HG02970 (cell line): ENCODE data around the gene SELENOI.
"Not testable (repeated sequence)": the region's sequence is repeated elsewhere in the genome, so short reads cannot be mapped to it uniquely, and the experiment has no call there.

Source experiments
- ATAC-seq: cut with Tn5 transposase; IDR thresholded peaks from one replicate; pipeline ENCODE4 v1.9.1; 2021; ENCODE audit warnings: mild to moderate bottlenecking, moderate library complexity, moderate number of reproducible peaks; ENCODE audit not compliant: unreplicated experiment, low FRiP score

The SELENOI gene

GRCh38 chr2:26325851-26326250, 20.1 kb upstream of the SELENOI start:
- ATAC-seq = no peak

DNA sequence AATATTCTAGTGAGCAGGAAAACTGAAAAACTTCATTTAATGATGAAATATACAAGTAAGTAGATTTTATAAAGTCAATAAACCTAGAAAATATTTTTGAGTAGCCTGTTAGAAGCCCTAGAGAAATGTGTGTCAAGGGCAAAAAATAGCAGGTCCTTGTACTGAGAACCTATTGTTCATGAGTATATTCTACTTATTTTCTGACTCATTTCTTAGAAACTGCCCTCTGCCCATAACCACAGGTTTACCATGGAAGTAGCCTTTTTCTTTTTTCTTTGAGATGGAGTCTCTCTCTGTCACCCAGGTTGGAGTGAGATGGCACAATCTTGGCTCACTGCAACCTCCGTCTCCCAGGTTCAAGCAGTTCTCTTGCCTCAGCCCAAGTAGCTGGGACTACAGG, 19.4 kb upstream of the SELENOI start:
- ATAC-seq = no peak

DNA sequence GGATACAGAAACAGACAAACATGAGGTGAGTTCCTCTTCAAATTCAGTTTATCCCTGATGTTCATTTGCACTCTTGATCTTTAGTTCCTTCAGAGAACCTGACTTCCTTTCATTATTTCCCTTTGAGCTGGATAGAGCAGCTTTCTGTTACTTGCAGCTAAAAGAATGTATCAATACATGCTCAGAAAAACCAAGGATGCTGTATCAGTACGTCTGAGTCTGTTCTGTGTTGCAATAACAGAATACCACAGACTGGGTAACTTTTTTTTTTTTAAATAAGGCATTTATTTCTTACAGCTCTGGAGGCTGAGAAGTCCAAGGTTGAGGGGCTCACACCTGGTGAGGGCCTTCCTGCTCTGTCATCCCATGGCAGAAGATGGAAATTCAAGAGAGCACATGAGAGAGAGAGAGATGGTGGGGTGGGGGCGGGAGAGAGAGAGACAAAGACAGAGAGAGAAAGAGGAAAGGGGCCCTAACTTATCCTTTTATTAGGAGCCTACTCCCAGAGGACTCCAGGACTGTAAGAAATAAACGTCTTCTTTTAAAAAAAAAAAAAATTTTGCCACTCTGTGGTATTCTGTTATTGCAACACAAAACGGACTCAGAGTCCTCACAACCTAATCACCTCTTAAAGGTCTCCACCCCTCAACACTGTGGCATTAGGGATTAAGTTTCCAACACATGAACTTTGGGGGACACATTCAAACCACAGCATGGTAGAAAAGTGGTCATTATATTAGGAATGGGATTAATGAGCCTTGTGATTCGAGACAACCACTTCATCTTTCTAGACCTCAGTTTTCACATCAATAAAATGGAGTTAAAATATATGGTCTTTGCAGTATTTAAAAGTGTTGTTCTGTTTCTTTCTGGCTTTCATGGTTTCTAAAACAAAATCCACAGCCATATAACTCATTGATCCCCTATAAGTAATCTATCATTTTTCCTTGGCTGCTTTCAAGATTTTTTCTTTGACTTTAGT, 18.4 kb upstream of the SELENOI start:
- ATAC-seq = no peak

- ATAC-seq = not testable (repeated sequence)
These were observed 16.9 kb upstream of the SELENOI start for GRCh38 chr2:26329083-26329482.

DNA sequence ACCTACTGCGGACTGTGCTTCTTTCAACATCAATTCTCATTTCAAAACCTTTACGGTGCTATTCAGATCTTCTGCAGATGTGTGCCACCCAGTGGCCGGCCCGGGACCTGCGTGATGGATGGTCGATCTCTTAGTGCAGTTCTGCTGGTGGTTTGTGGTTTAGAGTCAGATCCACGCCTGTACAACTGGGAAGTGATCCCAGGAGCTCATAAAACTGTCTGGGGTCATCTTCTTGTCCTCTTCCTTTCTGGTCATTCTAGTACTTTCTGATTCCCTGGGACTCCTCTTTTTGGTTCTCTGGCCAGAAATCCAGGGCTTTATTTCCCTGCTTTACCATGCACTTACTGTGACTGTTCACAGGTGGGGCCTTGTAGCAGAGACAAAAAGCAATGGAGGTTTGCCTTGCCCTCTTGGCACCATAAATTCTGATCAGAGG, 15.8 kb upstream of the SELENOI start:
- ATAC-seq = no peak

- no peak for ATAC-seq
These were observed 15.3 kb upstream of the SELENOI start for GRCh38 chr2:26330604-26331003.

- ATAC-seq = not testable (repeated sequence)
These were observed 14.6 kb upstream of the SELENOI start for GRCh38 chr2:26331321-26331720.

- ATAC-seq = no peak
These were observed 12.7 kb upstream of the SELENOI start for GRCh38 chr2:26333293-26333692.

DNA sequence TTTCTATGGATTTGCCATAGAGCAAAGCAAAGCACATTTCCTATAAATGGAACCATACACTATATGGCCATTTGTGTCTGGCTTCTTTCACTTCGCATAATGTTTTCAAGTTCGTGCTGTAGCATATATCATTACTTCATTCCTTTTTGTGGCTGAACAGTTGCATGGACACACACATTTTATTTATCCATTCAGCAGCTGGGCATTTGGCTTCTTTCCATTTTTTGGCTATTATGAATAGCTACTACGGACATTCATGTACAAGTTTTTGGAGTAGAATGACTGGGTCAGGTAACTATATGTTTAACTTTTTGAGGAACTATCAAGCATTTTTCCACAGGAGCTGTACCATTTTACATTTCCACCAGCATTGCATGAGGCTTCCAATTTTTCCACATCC, 10.7 kb upstream of the SELENOI start:
- no peak for ATAC-seq

DNA sequence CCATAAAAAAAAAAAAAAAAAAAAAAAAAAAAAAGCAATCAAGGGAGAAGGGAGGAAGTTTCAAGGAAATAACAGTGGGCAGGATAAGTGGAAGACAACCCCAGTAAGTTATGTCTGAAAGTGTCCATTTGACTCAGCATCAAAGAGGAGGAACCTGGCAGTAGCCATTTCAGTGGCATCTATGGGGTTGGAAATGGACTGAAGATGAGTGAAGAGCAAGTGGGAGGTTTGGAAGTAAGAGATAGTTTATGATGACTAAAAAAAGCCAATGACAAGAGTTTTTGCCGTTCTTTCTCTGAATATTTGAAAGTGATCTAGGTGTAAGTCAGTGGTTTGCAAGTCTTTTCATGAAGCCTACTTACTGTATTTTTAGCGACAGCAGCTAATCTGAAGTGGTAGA, 9.2 kb upstream of the SELENOI start:
- ATAC-seq = no peak

DNA sequence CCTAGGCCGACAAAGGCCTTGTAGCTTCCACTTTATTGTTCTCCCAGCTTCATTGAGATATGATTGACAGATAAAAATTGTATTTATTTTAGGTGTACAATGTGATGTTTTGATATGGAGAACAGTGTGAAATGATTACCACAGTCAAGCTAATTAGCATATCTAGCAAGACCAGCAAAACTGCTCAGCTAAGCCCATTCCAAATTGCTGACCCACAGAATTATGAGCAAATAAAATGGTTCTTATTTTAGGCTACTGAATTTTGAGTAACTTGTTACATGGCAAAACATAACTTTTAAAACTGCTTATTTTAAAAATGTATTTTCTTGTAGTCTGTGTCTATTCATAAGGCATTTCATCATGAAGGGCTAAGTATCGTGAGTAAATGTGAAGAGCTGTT, 8.6 kb upstream of the SELENOI start:
- no peak for ATAC-seq

DNA sequence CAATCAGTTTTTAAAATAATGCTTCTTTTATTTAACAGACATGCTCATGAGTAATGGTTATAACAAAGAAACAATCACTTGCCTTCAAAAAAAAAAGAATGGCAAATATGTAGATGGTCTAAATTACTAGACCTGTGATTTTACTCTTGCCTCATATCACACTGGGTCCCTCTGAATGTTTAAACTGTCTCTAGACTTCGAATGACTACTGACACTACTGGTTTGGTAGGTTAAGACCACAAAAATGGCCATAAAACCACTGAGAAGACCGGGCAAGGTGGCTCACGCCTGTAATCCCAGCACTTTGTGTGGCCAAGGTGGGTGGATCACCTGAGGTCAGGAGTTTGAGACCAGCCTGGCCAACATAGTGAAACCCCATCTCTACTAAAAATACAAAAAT, 5.1 kb upstream of the SELENOI start:
- no peak for ATAC-seq

GRCh38 chr2:26344581-26345282, 1.2 kb upstream of the SELENOI start:
- no peak for ATAC-seq

GRCh38 chr2:26345283-26345544, 729 bp upstream of the SELENOI start:
- no peak for ATAC-seq

GRCh38 chr2:26346454-26347053, 611 bp downstream of the SELENOI start, which contains the start of gene ADGRF3:
ADGRF3 (minus strand) TSS chr2:26346789; CDS start chr2:26346234, 555 bp downstream.
- no peak for ATAC-seq

- no peak for ATAC-seq
These were observed 1.4 kb downstream of the SELENOI start for GRCh38 chr2:26347286-26347865.

- no peak for ATAC-seq
These were observed 3.7 kb downstream of the SELENOI start for GRCh38 chr2:26349690-26350089.

DNA sequence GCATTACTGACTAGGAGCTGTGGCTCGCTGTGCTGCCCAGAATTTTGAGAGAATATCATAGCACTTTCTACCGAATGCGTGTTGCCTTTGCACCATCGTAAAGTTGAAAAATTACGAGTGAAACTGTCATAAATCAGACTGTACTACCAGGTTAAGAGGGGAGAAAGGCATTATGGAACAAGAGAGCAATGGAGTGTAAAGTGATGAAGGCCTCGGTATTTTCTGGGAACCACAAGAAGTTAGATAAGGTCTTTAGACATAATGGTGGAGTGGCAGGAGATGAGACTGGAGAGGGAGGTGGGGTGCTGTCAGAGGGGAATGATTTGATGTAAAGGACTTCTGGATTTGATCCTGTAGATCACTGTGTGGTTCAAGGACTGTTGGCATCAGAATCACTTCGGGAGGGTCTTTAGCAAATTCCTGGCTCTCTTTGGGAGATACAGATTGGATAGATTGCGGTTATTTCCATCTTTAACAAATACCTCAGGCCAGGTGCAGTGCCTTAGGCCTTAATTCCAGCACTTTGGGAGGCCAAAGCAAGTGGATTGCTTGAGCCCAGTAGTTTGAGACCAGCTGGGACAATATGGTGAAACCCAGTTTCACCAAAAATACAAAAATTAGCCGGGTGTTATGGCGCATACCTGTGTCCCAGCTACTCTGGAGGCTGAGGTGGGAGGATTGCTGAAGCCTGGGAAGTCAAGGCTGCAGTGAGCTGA, 5.6 kb downstream of the SELENOI start:
- ATAC-seq = no peak

- ATAC-seq = no peak
These were observed 6.9 kb downstream of the SELENOI start for GRCh38 chr2:26352892-26353291.

DNA sequence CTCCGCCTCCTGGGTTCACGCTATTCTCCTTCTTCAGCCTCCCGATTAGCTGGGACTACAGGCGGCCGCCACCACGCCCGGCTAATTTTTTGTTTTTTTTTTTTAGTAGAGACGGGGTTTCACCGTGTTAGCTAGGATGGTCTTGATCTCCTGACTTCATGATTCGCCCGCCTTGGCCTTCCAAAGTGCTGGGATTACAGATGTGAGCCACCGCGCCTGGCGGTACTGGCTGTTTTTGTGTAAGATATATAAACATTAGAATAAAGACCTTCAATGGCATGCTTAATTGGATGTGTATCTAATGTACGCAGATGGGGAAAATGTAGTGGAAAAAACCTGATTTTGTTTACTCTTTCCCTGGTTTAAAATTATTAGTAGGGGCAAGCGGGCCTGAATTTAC, 8.5 kb downstream of the SELENOI start:
- ATAC-seq = not testable (repeated sequence)
